Lower leg skin (tissue), 3 donors: Measurements from ENCODE around the gene CCDC28B.

Source experiments
- CTCF ChIP-seq, 3 donors: fragments of 450-650 bp; IDR thresholded peaks; one replicate each; pipeline ENCODE4 v1.5.1; 2016; ENCODE audit warnings: antibody characterized with exemption in 3 of 3, mild to moderate bottlenecking in 3 of 3, moderate library complexity in 2 of 3
- POLR2A ChIP-seq, 2 donors: fragments of 450-650 bp; IDR thresholded peaks; one replicate each; pipeline ENCODE4 v1.6.1; 2016 to 2017; ENCODE audit warnings: antibody characterized with exemption in 2 of 2, mild to moderate bottlenecking in 1 of 2, moderate library complexity in 1 of 2

GRCh38 chr1:32234792-32235191 lies 34.4 kb downstream of the CCDC28B start:
- TF ChIP-seq CTCF (IDR thresholded peaks at IDR 0.05): no peak
- no peak for TF ChIP-seq POLR2A (IDR thresholded peaks at IDR 0.05)
